PC-9 (cell line): ENCODE results near the gene ELP5.

Experiments used
- EZH2 ChIP-seq: fragments of 200-600 bp; sonication (generic); IDR thresholded peaks from 2 replicates; pipeline ENCODE4 v1.8.0; 2017; ENCODE audit warnings: antibody characterized with exemption, low read depth
- TF ChIP-seq, protein P1 (sequence below): fragments of 200-600 bp; sonication (generic); conservative IDR thresholded peaks from 2 replicates; pipeline ENCODE4 v1.6.1; 2017; ENCODE audit warnings: mixed run types, antibody characterized with exemption, mild to moderate bottlenecking, moderate library complexity

DNA sequence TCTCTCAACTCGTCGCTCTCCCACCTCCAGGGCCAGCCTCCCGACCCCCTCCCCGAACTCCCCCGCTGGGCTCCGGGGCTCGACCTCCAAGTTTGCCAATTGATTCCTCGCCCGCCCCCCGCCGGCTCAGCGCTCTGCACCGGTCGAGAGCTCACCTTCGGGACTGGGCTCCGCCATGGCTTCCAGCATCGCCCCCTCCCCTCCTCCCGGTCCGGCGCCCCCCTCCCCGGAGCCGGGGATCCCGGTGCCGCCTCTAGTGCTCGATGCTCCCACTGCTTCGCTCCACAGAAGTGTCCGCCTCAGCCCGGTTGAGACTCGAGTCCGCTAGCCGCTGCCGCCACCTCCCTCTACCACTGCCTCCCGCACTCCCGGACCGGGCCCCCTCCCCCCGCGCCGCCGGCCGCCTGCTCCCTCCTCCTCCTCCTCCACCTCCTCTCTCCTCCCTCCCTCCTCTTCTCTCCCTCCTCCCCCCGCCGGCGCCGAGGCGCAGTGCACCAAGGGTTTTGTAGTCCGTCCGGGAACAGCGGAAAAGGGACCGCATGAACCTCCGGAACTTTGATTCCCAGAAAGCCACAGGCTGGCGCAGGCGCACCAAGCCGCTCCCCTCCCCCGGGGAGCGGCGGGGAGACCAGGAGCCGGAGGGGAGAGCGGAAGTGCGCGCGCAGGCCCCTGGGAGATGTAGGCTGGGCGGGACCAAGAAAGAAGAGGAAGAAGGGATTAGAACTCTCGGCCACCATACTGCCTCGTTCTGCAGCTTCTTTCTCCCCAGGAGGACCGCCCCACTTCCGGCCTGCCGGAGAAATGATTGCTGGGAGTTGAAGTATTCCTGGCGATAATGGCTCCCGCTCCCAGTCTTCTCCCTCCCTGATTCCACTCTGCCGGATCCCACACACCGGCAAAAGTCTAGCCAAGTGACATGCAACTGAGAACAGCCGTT, 12.7 kb upstream of the ELP5 start, which contains the start of gene PHF23:
- no peak for TF ChIP-seq EZH2
- TF ChIP-seq, protein P1, sequence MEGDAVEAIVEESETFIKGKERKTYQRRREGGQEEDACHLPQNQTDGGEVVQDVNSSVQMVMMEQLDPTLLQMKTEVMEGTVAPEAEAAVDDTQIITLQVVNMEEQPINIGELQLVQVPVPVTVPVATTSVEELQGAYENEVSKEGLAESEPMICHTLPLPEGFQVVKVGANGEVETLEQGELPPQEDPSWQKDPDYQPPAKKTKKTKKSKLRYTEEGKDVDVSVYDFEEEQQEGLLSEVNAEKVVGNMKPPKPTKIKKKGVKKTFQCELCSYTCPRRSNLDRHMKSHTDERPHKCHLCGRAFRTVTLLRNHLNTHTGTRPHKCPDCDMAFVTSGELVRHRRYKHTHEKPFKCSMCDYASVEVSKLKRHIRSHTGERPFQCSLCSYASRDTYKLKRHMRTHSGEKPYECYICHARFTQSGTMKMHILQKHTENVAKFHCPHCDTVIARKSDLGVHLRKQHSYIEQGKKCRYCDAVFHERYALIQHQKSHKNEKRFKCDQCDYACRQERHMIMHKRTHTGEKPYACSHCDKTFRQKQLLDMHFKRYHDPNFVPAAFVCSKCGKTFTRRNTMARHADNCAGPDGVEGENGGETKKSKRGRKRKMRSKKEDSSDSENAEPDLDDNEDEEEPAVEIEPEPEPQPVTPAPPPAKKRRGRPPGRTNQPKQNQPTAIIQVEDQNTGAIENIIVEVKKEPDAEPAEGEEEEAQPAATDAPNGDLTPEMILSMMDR = no peak
